WERI-Rb-1 (cell line): ENCODE measurements around the gene PKD2L2.
"Not testable (repeated sequence)": the region's sequence is repeated elsewhere in the genome, so short reads cannot be mapped to it uniquely, and the experiment has no call there.

ENCODE experiments used
- DNase-seq: peaks from one replicate; pipeline ENCODE4 v3.0.0-alpha.2; 2020
- H3K27ac ChIP-seq: fragments of 250-450 bp; sonication (Bioruptor Pico); 2 replicates; pipeline ENCODE4 v1.5.1; 2020; ENCODE audit warnings: mild to moderate bottlenecking, moderate library complexity
- H3K27me3 ChIP-seq: fragments of 250-450 bp; sonication (Bioruptor Pico); 2 replicates; pipeline ENCODE4 v1.5.1; 2021; ENCODE audit warnings: mild to moderate bottlenecking, low read depth, moderate library complexity; ENCODE audit not compliant: insufficient read depth, severe bottlenecking
- H3K36me3 ChIP-seq: fragments of 250-450 bp; sonication (Bioruptor Pico); 2 replicates; pipeline ENCODE4 v1.5.1; 2020; ENCODE audit warnings: mild to moderate bottlenecking, moderate library complexity
- H3K4me3 ChIP-seq: 2 replicates; pipeline ENCODE4 v1.5.1; 2011; ENCODE audit warnings: low read depth, mild to moderate bottlenecking, control low read depth, low read length
- H3K9me3 ChIP-seq: fragments of 250-450 bp; sonication (Bioruptor Pico); 2 replicates; pipeline ENCODE4 v1.5.1; 2021; ENCODE audit warnings: mild to moderate bottlenecking, moderate library complexity; ENCODE audit not compliant: severe bottlenecking
- CTCF ChIP-seq: IDR thresholded peaks from 2 replicates; pipeline ENCODE4 v1.5.1; 2011; ENCODE audit warnings: low read depth, mild to moderate bottlenecking, control low read depth, inconsistent platforms, low read length

Gene PKD2L2

GRCh38 chr5:137945825-137946224 lies 56.6 kb downstream of the PKD2L2 start:
- H3K9me3 ChIP-seq, result no peaks in the 10 kb centered on the region
- H3K4me3 ChIP-seq, result no peak overlapping the region
- TF ChIP-seq CTCF, result no peak
- no peak for DNase-seq
- H3K27ac ChIP-seq, result no peak overlapping the region
- H3K27me3 ChIP-seq, result no peaks in the 10 kb centered on the region
- H3K36me3 ChIP-seq, result peaks cover 85% of the 10 kb centered on the region

GRCh38 chr5:137954131-137954879 lies 65.0 kb downstream of the PKD2L2 start:
- no peak overlapping the region for H3K4me3 ChIP-seq
- TF ChIP-seq CTCF, result no peak
- no peaks in the 10 kb centered on the region for H3K27me3 ChIP-seq
- H3K27ac ChIP-seq, result no peak overlapping the region
- H3K9me3 ChIP-seq, result no peaks in the 10 kb centered on the region
- H3K36me3 ChIP-seq, result peaks cover 51% of the 10 kb centered on the region
- DNase-seq, result no peak

GRCh38 chr5:137957948-137958347 lies 68.7 kb downstream of the PKD2L2 start:
- no peak overlapping the region for H3K27ac ChIP-seq
- H3K4me3 ChIP-seq, result no peak overlapping the region
- no peaks in the 10 kb centered on the region for H3K9me3 ChIP-seq
- H3K27me3 ChIP-seq, result no peaks in the 10 kb centered on the region
- H3K36me3 ChIP-seq, result peaks cover 41% of the 10 kb centered on the region
- no peak for DNase-seq
- no peak for TF ChIP-seq CTCF

- no peaks in the 10 kb centered on the region for H3K27me3 ChIP-seq
These were observed 70.2 kb downstream of the PKD2L2 start for GRCh38 chr5:137959488-137959887.

GRCh38 chr5:137960141-137960540 lies 70.9 kb downstream of the PKD2L2 start:
- no peaks in the 10 kb centered on the region for H3K9me3 ChIP-seq
- no peak overlapping the region for H3K4me3 ChIP-seq
- H3K27me3 ChIP-seq, result no peaks in the 10 kb centered on the region
- TF ChIP-seq CTCF, result no peak
- no peak overlapping the region for H3K27ac ChIP-seq
- no peak for DNase-seq
- H3K36me3 ChIP-seq, result peaks cover 38% of the 10 kb centered on the region

More at GRCh38 chr5:137959488-137959887, 70.2 kb downstream of the PKD2L2 start:
- no peaks in the 10 kb centered on the region for H3K9me3 ChIP-seq
- no peak overlapping the region for H3K27ac ChIP-seq
- peaks cover 37% of the 10 kb centered on the region for H3K36me3 ChIP-seq
- no peak for TF ChIP-seq CTCF
- no peak overlapping the region for H3K4me3 ChIP-seq
- no peak for DNase-seq

GRCh38 chr5:137960819-137961218 lies 71.6 kb downstream of the PKD2L2 start:
- no peak for DNase-seq
- H3K4me3 ChIP-seq, result no peak overlapping the region
- H3K27me3 ChIP-seq, result no peaks in the 10 kb centered on the region
- no peak overlapping the region for H3K27ac ChIP-seq
- peaks cover 38% of the 10 kb centered on the region for H3K36me3 ChIP-seq
- no peak for TF ChIP-seq CTCF
- no peaks in the 10 kb centered on the region for H3K9me3 ChIP-seq

GRCh38 chr5:137970384-137970783 lies 81.1 kb downstream of the PKD2L2 start:
- H3K27me3 ChIP-seq, H3K9me3 ChIP-seq, DNase-seq, H3K4me3 ChIP-seq, H3K27ac ChIP-seq: not testable (repeated sequence)
- H3K36me3 ChIP-seq, result peaks cover 17% of the 10 kb centered on the region
